ENCODE results near the gene JARID2. TPM values are rescaled to one million over a fixed set of nuclear protein-coding genes. Genes with fewer than 3 reads are reported as not detected.

Gene JARID2
- total RNA-seq, 1 experiment from 2014 or later = 23.6 TPM

DNA sequence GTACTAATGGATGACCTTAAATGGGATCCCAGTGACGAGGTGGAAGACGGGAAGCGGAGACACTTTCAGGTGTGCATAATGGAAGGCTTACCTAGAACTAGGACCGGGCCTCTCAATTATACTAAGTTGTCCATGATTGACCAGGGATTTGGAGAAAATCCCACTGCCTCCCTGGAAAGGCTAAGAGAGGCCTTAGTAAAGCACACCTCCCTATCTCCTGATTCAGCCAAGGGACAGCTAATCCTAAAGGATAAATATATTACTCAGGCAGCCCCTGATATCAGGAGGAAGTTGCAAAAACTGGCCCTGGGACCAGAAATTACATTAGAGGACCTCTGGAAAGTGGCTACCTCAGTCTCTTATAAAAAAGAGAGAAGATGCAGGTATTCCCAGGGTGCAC lies 93.2 kb downstream of the JARID2 start:
- Histone ChIP-seq H3K9ac (ENCODE audit: low read length) (no peak overlapping the region), H3K4me2 (ENCODE audit: low read length) (no peak overlapping the region), H3K4me3 (replicated peaks in 1 of 2; ENCODE audit: low read depth in 1 of 2, low read length in 2 of 2) (no peak overlapping the region), H3K36me3 (ENCODE audit: control insufficient read depth in 1 of 2, insufficient read depth in 2 of 2, low read length in 2 of 2) (no peaks in the 10 kb centered on the region), H3K27me3 (ENCODE audit: insufficient read depth, low read length) (no peaks in the 10 kb centered on the region), H3K4me1 (ENCODE audit: control insufficient read depth in 1 of 2, insufficient read depth in 2 of 2, low read length in 2 of 2) (peaks cover 5 to 16% of the 10 kb centered on the region in 2 experiments), H3K9me3 (ENCODE audit: control insufficient read depth in 1 of 2, insufficient read depth in 1 of 2, low read depth in 1 of 2, low read length in 2 of 2) (no peaks in the 10 kb centered on the region), H3K9me2 (ENCODE audit: insufficient read depth) (no peaks in the 10 kb centered on the region; the same call in 1 of the 2 replicates), H3K79me2 (ENCODE audit: insufficient read depth, low read length) (peaks cover 59% of the 10 kb centered on the region), H4K20me1 (ENCODE audit: insufficient read depth) (no peaks in the 10 kb centered on the region), H3K27ac (ENCODE audit: low read depth, low read length) (no peak overlapping the region), H2AFZ (ENCODE audit: low read depth, low read length, poor library complexity, severe bottlenecking) (no peak overlapping the region)
- CTCF ChIA-PET = no interaction called here
- intact Hi-C loops (cut with micrococcal nuclease) = no loop called here
- DNase-seq (ENCODE audit: low read depth, low spot score) (no peak), ATAC-seq (no peak)
- POLR2A ChIA-PET = no interaction called here
- BruUV-seq (replicated peaks) = no TSS peak
- RAD21 ChIA-PET (ENCODE audit: low non-redundant PET in 1 of 2, low total read pairs in 2 of 2, uncharacterized antibody in 2 of 2, unreplicated experiment in 2 of 2) = no interaction called here
- TF ChIP-seq TCF7L2 (IDR thresholded peaks at IDR 0.05; ENCODE audit: borderline replicate concordance, extremely low read depth, insufficient read depth, insufficient read length) (no peak), SRF (IDR thresholded peaks at IDR 0.05; ENCODE audit: low read depth) (no peak)

DNA sequence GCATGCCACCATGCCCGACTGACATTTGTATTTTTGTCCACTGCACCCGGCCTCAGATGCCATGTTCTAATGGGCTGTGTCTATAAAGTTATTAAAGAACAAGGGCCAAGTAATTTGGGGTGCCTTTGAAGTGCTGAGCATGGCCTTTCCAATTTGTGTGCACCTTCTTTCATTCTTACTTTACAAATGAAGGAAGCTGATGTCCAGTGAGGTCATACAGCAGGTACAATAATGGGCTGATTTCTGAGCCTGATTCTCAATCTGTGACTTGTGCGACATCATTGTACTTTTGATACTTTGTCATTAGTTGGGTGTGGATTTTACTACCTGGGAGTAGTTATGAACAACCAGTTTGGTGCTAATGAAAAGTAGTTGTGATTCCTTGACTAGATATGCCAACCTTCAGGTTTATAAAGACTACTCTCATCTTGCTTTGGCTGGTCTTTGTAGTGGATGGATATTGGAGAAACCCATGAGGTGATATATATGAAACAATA lies 94.3 kb downstream of the JARID2 start:
- H3K79me2 ChIP-seq (ENCODE audit: insufficient read depth, low read length) = peaks cover 59% of the 10 kb centered on the region
- H3K27ac ChIP-seq (ENCODE audit: low read depth, low read length) = no peak overlapping the region
- no TSS peak for BruUV-seq (replicated peaks)
- no peak for ATAC-seq
- H3K36me3 ChIP-seq (ENCODE audit: control insufficient read depth in 1 of 2, insufficient read depth in 2 of 2, low read length in 2 of 2) = no peaks in the 10 kb centered on the region
- H3K9ac ChIP-seq (ENCODE audit: low read length) = no peak overlapping the region
- H4K20me1 ChIP-seq (ENCODE audit: insufficient read depth) = no peaks in the 10 kb centered on the region
- ChIA-PET RAD21 (ENCODE audit: low non-redundant PET in 1 of 2, low total read pairs in 2 of 2, uncharacterized antibody in 2 of 2, unreplicated experiment in 2 of 2) (no interaction called here), POLR2A (no interaction called here), CTCF (no interaction called here)
- no peak for DNase-seq (ENCODE audit: low read depth, low spot score)
- H2AFZ ChIP-seq (ENCODE audit: low read depth, low read length, poor library complexity, severe bottlenecking) = no peak overlapping the region
- TF ChIP-seq YY1 (IDR thresholded peaks at IDR 0.05; ENCODE audit: extremely low read depth, insufficient replicate concordance, low read depth, low read length) = no peak
- no peak for TF ChIP-seq CBX3 (IDR thresholded peaks at IDR 0.05; ENCODE audit: low read depth)
- no peak for TF ChIP-seq ZFX (IDR thresholded peaks at IDR 0.05)
- TF ChIP-seq SP1 (IDR thresholded peaks at IDR 0.05; ENCODE audit: low read depth) = no peak
- no peak for TF ChIP-seq POLR2A (IDR thresholded peaks at IDR 0.05; ENCODE audit: borderline replicate concordance, extremely low read depth, insufficient read depth, insufficient read length)
- TF ChIP-seq ZNF274 (IDR thresholded peaks at IDR 0.05; ENCODE audit: low read depth, low read length) = no peak
- H3K9me3 ChIP-seq (ENCODE audit: control insufficient read depth in 1 of 2, insufficient read depth in 1 of 2, low read depth in 1 of 2, low read length in 2 of 2) = no peaks in the 10 kb centered on the region
- no peak overlapping the region for H3K4me3 ChIP-seq (replicated peaks in 1 of 2; ENCODE audit: low read depth in 1 of 2, low read length in 2 of 2)
- H3K9me2 ChIP-seq (ENCODE audit: insufficient read depth) = no peaks in the 10 kb centered on the region; the same call in 1 of the 2 replicates
- H3K4me2 ChIP-seq (ENCODE audit: low read length) = no peak overlapping the region
- no peaks in the 10 kb centered on the region for H3K27me3 ChIP-seq (ENCODE audit: insufficient read depth, low read length)
- intact Hi-C loops (cut with micrococcal nuclease) = no loop called here
- peaks cover 5 to 16% of the 10 kb centered on the region in 2 experiments for H3K4me1 ChIP-seq (ENCODE audit: control insufficient read depth in 1 of 2, insufficient read depth in 2 of 2, low read length in 2 of 2)
